A549 treated with CORT108297 at 1 μM for 4 hours (cell line): ENCODE data around the gene CD47. TPM values are rescaled to one million over a fixed set of nuclear protein-coding genes. Genes with fewer than 3 reads are reported as not detected.

Source experiments
- total RNA-seq: library from RNA; stranded (reverse); fragments of 200-300 nt; extraction: Qiagen RNA extraction; gene quantifications from 5 replicates; pipeline ENCODE4 v1.2.3, GENCODE V29; 2022

Gene CD47
- 35.2 to 44.2 TPM (median 40.0 TPM) in 5 replicates for total RNA-seq

DNA sequence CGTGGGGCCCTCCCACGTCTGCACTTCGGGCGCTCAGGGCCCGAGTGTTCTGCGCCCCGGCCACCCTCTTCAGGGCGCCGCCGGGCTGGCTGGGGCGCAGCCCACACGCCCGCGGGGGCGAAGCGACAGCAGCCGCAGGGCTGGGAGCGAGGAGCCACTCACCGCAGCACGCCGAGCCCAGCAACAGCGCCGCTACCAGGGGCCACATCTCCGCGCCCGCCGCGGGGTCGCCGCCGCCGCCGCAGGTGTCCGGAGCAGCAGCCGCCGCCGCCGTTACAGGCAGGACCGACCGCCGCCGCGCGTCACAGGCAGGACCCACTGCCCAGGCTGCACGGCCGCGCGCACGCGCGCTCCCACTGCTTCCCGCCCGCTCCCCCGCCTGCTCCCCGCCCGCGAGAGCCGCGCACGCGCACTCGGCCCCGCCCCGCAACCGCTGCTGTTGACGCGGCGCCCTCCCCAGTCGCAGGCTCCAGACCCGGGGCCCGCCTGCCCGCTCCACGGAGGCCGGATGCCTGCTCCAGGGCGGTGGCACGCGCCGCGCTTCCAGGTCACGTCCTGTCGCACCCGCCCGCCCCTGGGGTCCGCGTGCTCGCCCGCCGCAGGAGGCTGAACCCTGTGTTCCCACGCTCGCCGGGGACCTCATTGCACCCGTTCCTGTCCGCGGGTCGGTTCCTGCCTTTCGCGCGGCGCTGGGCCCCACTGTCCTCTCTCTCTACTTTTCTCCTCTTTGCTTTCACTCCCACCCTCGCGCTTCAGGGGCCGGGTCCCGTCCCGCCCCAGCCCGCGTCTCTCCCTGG lies at the start of gene CD47:
TSS of gene CD47 (minus strand) at position 331 of the 797 bp plus-strand sequence. CDS start at position 208, 123 bp downstream.

Other genes starting within 250 kb of the CD47 start
- 40.0 to 56.2 TPM (median 43.1 TPM) in 5 replicates for gene IFT57, start 131.4 kb upstream of the CD47 start, total RNA-seq
- 0.04 to 0.13 TPM (median 0.08 TPM) in 3 of 5 replicates, not detected in the others for gene HHLA2, start 205.5 kb upstream of the CD47 start, total RNA-seq